HG03575 (cell line): ENCODE measurements around the gene OSBPL3.

Source experiments
- ATAC-seq: cut with Tn5 transposase; IDR thresholded peaks from one replicate; pipeline ENCODE4 v1.9.1; 2021; ENCODE audit not compliant: unreplicated experiment, insufficient number of reproducible peaks, low FRiP score; ENCODE audit errors: extremely low read depth

The OSBPL3 gene

GRCh38 chr7:24880886-24881285, 99.1 kb downstream of the OSBPL3 start:
- no peak for ATAC-seq

- no peak for ATAC-seq
These were observed 100.7 kb downstream of the OSBPL3 start for GRCh38 chr7:24879291-24879690.

GRCh38 chr7:24877790-24878311, 102.1 kb downstream of the OSBPL3 start:
- peak; percentile 91 for ATAC-seq

- ATAC-seq: no peak
These were observed 105.2 kb downstream of the OSBPL3 start for GRCh38 chr7:24874791-24875190.

- no peak for ATAC-seq
These were observed 106.0 kb downstream of the OSBPL3 start for GRCh38 chr7:24873944-24874343.

GRCh38 chr7:24871770-24872169, 108.2 kb downstream of the OSBPL3 start:
- no peak for ATAC-seq

GRCh38 chr7:24870766-24871165, 109.2 kb downstream of the OSBPL3 start:
- no peak for ATAC-seq

GRCh38 chr7:24869572-24869971, 110.4 kb downstream of the OSBPL3 start:
- no peak for ATAC-seq

- ATAC-seq: no peak
These were observed 111.2 kb downstream of the OSBPL3 start for GRCh38 chr7:24868741-24869140.

- ATAC-seq: no peak
These were observed 113.9 kb downstream of the OSBPL3 start for GRCh38 chr7:24866004-24866615.

GRCh38 chr7:24864214-24864817, 115.7 kb downstream of the OSBPL3 start:
- no peak for ATAC-seq

- ATAC-seq: no peak
These were observed 116.4 kb downstream of the OSBPL3 start for GRCh38 chr7:24863626-24864025.

GRCh38 chr7:24862461-24862860, 117.5 kb downstream of the OSBPL3 start:
- no peak for ATAC-seq

GRCh38 chr7:24861336-24861735, 118.6 kb downstream of the OSBPL3 start:
- no peak for ATAC-seq

GRCh38 chr7:24860611-24861010, 119.4 kb downstream of the OSBPL3 start:
- no peak for ATAC-seq

GRCh38 chr7:24858108-24858977, 121.6 kb downstream of the OSBPL3 start:
- no peak for ATAC-seq

GRCh38 chr7:24857623-24858022, 122.4 kb downstream of the OSBPL3 start:
- ATAC-seq: no peak

- no peak for ATAC-seq
These were observed 125.1 kb downstream of the OSBPL3 start for GRCh38 chr7:24854866-24855265.

GRCh38 chr7:24851786-24852185, 128.2 kb downstream of the OSBPL3 start:
- no peak for ATAC-seq

- no peak for ATAC-seq
These were observed 131.1 kb downstream of the OSBPL3 start for GRCh38 chr7:24848878-24849277.
